ENCODE data around the gene GPA33.

GPA33 gene

GRCh38 chr1:167012570-167012969 is 77.6 kb downstream of the GPA33 start:
- POLR2A ChIA-PET = no interaction called here
- H3K9me3 ChIP-seq (ENCODE audit: control insufficient read depth, insufficient read depth, low read depth, low read length) = no peaks in the 10 kb centered on the region
- H3K4me1 ChIP-seq (ENCODE audit: control insufficient read depth, insufficient read depth, low read length) = no peaks in the 10 kb centered on the region
- H3K36me3 ChIP-seq (ENCODE audit: control insufficient read depth in 2 of 2, insufficient read depth in 1 of 2, low read length in 2 of 2) = no peaks in the 10 kb centered on the region
- H3K27ac ChIP-seq (ENCODE audit: extremely low read depth, low read depth, low read length) = no peak overlapping the region
- CTCF ChIA-PET = interaction anchor here (0.6 to 0.7 kb wide), 2 partner anchors 25 to 157 kb away, joined by 4 read pairs; no protein-coding TSS in a partner anchor
- peak; percentile 72 for TF ChIP-seq REST (tag by site-specific recombination; IDR thresholded peaks at IDR 0.05)
- TF ChIP-seq ZNF645 (tag by site-specific recombination; IDR thresholded peaks at IDR 0.05) = no peak
- H3K4me3 ChIP-seq (ENCODE audit: low read depth, low read length) = no peak overlapping the region

GRCh38 chr1:167011560-167012191 is 78.5 kb downstream of the GPA33 start:
- Histone ChIP-seq H3K27ac (ENCODE audit: extremely low read depth, low read depth, low read length) (no peak overlapping the region), H3K4me3 (ENCODE audit: low read depth, low read length) (no peak overlapping the region), H3K36me3 (ENCODE audit: control insufficient read depth in 2 of 2, insufficient read depth in 1 of 2, low read length in 2 of 2) (no peaks in the 10 kb centered on the region), H3K4me1 (ENCODE audit: control insufficient read depth, insufficient read depth, low read length) (no peaks in the 10 kb centered on the region), H3K9me3 (ENCODE audit: control insufficient read depth, insufficient read depth, low read depth, low read length) (no peaks in the 10 kb centered on the region)
- TF ChIP-seq ZIC2 (tag by site-specific recombination; IDR thresholded peaks at IDR 0.05) (no peak), ZNF473 (tag by site-specific recombination; IDR thresholded peaks at IDR 0.05) (no peak), ZNF112 (tag by site-specific recombination; IDR thresholded peaks at IDR 0.05) (no peak), ZNF266 (tag by site-specific recombination; IDR thresholded peaks at IDR 0.05; ENCODE audit: low read depth) (no peak), ZNF24 (tag by site-specific recombination; IDR thresholded peaks at IDR 0.05) (no peak)
- CTCF ChIA-PET = interaction anchor here (0.7 kb wide), 1 partner anchor 17 kb away, joined by 3 read pairs; no protein-coding TSS in a partner anchor
- POLR2A ChIA-PET = no interaction called here

GRCh38 chr1:167003711-167004110 is 86.5 kb downstream of the GPA33 start:
- Histone ChIP-seq H3K4me1 (ENCODE audit: control insufficient read depth, insufficient read depth, low read length) (no peaks in the 10 kb centered on the region), H3K9me3 (ENCODE audit: control insufficient read depth, insufficient read depth, low read depth, low read length) (no peaks in the 10 kb centered on the region), H3K27ac (ENCODE audit: extremely low read depth, low read depth, low read length) (no peak overlapping the region), H3K4me3 (ENCODE audit: low read depth, low read length) (no peak overlapping the region), H3K36me3 (ENCODE audit: control insufficient read depth in 2 of 2, insufficient read depth in 1 of 2, low read length in 2 of 2) (no peaks in the 10 kb centered on the region)
- CTCF ChIA-PET = no interaction called here
- POLR2A ChIA-PET = no interaction called here
- TF ChIP-seq ZSCAN30 (tag by site-specific recombination; IDR thresholded peaks at IDR 0.05) (no peak), AEBP2 (tag by site-specific recombination; IDR thresholded peaks at IDR 0.05; ENCODE audit: borderline replicate concordance) (no peak), SETDB1 (IDR thresholded peaks at IDR 0.05; ENCODE audit: insufficient read length, low read length) (no peak), KLF10 (tag by site-specific recombination; IDR thresholded peaks at IDR 0.05) (no peak), TCF7L2 (IDR thresholded peaks at IDR 0.05; ENCODE audit: borderline replicate concordance, low read depth, low read length) (no peak), ZBTB1 (tag by site-specific recombination; IDR thresholded peaks at IDR 0.05) (no peak), CTCF (tag by site-specific recombination; IDR thresholded peaks at IDR 0.05) (no peak), BCL11A (tag by site-specific recombination; IDR thresholded peaks at IDR 0.05; ENCODE audit: low read depth) (no peak), ZNF433 (tag by site-specific recombination; IDR thresholded peaks at IDR 0.05; ENCODE audit: low read depth) (no peak), SCRT1 (tag by site-specific recombination; IDR thresholded peaks at IDR 0.05; ENCODE audit: borderline replicate concordance) (no peak), GLI2 (tag by site-specific recombination; IDR thresholded peaks at IDR 0.05; ENCODE audit: borderline replicate concordance, low read depth) (no peak), ZNF596 (tag by site-specific recombination; IDR thresholded peaks at IDR 0.05) (no peak)
